HG03575 (cell line): ENCODE data around the gene SMTNL1.

Experiments
- ATAC-seq: cut with Tn5 transposase; IDR thresholded peaks from one replicate; pipeline ENCODE4 v1.9.1; 2021; ENCODE audit not compliant: unreplicated experiment, insufficient number of reproducible peaks, low FRiP score; ENCODE audit errors: extremely low read depth

The SMTNL1 gene

GRCh38 chr11:57568330-57568766, 31.0 kb downstream of the SMTNL1 start:
- ATAC-seq, result no peak

- ATAC-seq, result no peak
Measured at GRCh38 chr11:57571606-57572005, 34.2 kb downstream of the SMTNL1 start.

- no peak for ATAC-seq
Measured at GRCh38 chr11:57574061-57574460, 36.7 kb downstream of the SMTNL1 start.

GRCh38 chr11:57584341-57584740, 46.9 kb downstream of the SMTNL1 start:
- ATAC-seq, result no peak

- ATAC-seq, result no peak
Measured at GRCh38 chr11:57585301-57585700, 47.9 kb downstream of the SMTNL1 start.

GRCh38 chr11:57586711-57587245, 49.4 kb downstream of the SMTNL1 start:
- ATAC-seq, result no peak

GRCh38 chr11:57588046-57588710, 50.8 kb downstream of the SMTNL1 start:
- ATAC-seq, result no peak

GRCh38 chr11:57596266-57596885, 59.0 kb downstream of the SMTNL1 start:
- ATAC-seq, result no peak

- no peak for ATAC-seq
Measured at GRCh38 chr11:57597461-57597915, 60.1 kb downstream of the SMTNL1 start, which contains the start of gene SERPING1. SERPING1 (plus strand) TSS chr11:57597685; CDS start chr11:57598271, 586 bp downstream.

GRCh38 chr11:57597916-57598830, 60.8 kb downstream of the SMTNL1 start:
- ATAC-seq, result no peak

- no peak for ATAC-seq
Measured at GRCh38 chr11:57598831-57599155, 61.4 kb downstream of the SMTNL1 start.

GRCh38 chr11:57599381-57599780, 62.0 kb downstream of the SMTNL1 start:
- ATAC-seq, result no peak
